ENCODE data around the gene MRPL32.

Gene MRPL32

GRCh38 chr7:42982604-42983115, 50.5 kb downstream of the MRPL32 start:
- H3K9me3 Mint-ChIP-seq = peaks cover 17% of the 10 kb centered on the region
- peaks cover 6% of the 10 kb centered on the region for H3K4me1 Mint-ChIP-seq
- H3K36me3 Mint-ChIP-seq (ENCODE audit: low read depth) = peaks cover 4% of the 10 kb centered on the region
- no peak overlapping the region for H3K27ac Mint-ChIP-seq
- peaks cover 8% of the 10 kb centered on the region for H3K27me3 Mint-ChIP-seq (ENCODE audit: low read depth)
- TF ChIP-seq CTCF (IDR thresholded peaks at IDR 0.05; ENCODE audit: unreplicated experiment in 3 of 3) = no peak
- H3K4me3 Mint-ChIP-seq = no peak overlapping the region

- Mint-ChIP-seq H3K9me3 (peaks cover 17% of the 10 kb centered on the region), H3K27ac (no peak overlapping the region), H3K4me3 (no peak overlapping the region)
Observed at GRCh38 chr7:42984137-42984536, 52.0 kb downstream of the MRPL32 start.

GRCh38 chr7:42986213-42986612, 54.0 kb downstream of the MRPL32 start:
- Mint-ChIP-seq H3K4me1 (peaks cover 6% of the 10 kb centered on the region), H3K27ac (no peak overlapping the region), H3K36me3 (ENCODE audit: low read depth) (peaks cover 4% of the 10 kb centered on the region), H3K9me3 (peaks cover 17% of the 10 kb centered on the region), H3K27me3 (ENCODE audit: low read depth) (no peaks in the 10 kb centered on the region), H3K4me3 (no peak overlapping the region)
- no peak for TF ChIP-seq CTCF (IDR thresholded peaks at IDR 0.05; ENCODE audit: unreplicated experiment in 3 of 3)

More at GRCh38 chr7:42984137-42984536, 52.0 kb downstream of the MRPL32 start:
- Mint-ChIP-seq H3K4me1 (peaks cover 6% of the 10 kb centered on the region), H3K36me3 (ENCODE audit: low read depth) (peaks cover 4% of the 10 kb centered on the region), H3K27me3 (ENCODE audit: low read depth) (peaks cover 5% of the 10 kb centered on the region)
- TF ChIP-seq CTCF (IDR thresholded peaks at IDR 0.05; ENCODE audit: unreplicated experiment in 3 of 3) = no peak

GRCh38 chr7:42986781-42987248, 54.6 kb downstream of the MRPL32 start:
- Mint-ChIP-seq H3K9me3 (peaks cover 17% of the 10 kb centered on the region), H3K27ac (no peak overlapping the region), H3K36me3 (ENCODE audit: low read depth) (peaks cover 4% of the 10 kb centered on the region), H3K27me3 (ENCODE audit: low read depth) (peaks cover 6% of the 10 kb centered on the region), H3K4me1 (peaks cover under 1% of the 10 kb centered on the region), H3K4me3 (no peak overlapping the region)
- TF ChIP-seq CTCF (IDR thresholded peaks at IDR 0.05; ENCODE audit: unreplicated experiment in 3 of 3) = no peak
